NCI-H2196 (cell line): ENCODE data around the gene USP17L20.
"Not testable (repeated sequence)": the region's sequence is repeated elsewhere in the genome, so short reads cannot be mapped to it uniquely, and the experiment has no call there.

ENCODE experiments used
- DNase-seq: peaks from one replicate; lab custom pipeline; 2025; ENCODE audit not compliant: unreplicated experiment; lab: John Stamatoyannopoulos, UW

The USP17L20 gene, protein sequence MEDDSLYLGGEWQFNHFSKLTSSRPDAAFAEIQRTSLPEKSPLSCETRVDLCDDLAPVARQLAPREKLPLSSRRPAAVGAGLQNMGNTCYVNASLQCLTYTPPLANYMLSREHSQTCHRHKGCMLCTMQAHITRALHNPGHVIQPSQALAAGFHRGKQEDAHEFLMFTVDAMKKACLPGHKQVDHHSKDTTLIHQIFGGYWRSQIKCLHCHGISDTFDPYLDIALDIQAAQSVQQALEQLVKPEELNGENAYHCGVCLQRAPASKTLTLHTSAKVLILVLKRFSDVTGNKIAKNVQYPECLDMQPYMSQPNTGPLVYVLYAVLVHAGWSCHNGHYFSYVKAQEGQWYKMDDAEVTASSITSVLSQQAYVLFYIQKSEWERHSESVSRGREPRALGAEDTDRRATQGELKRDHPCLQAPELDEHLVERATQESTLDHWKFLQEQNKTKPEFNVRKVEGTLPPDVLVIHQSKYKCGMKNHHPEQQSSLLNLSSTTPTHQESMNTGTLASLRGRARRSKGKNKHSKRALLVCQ

DNA sequence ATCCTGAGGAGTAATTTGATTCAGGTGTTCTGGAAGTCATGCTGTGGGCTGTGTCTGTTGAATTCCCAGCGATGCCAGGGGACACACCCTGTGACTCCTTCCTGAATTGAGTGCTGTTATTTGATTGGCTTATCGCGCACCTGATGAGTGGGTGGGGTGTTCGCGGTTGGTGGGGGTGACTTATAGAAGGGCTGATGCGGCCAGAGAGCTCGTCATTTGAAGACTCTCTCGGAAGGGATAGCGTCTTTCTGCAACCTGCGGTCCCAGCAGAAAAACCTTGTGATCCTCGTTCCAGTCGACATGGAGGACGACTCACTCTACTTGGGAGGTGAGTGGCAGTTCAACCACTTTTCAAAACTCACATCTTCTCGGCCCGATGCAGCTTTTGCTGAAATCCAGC lies at the start of gene USP17L20:
Gene USP17L20 (plus strand): TSS at position 301 of the 400 bp plus-strand sequence. CDS start 0 bp downstream, at position 301.
- DNase-seq, result not testable (repeated sequence)

DNA sequence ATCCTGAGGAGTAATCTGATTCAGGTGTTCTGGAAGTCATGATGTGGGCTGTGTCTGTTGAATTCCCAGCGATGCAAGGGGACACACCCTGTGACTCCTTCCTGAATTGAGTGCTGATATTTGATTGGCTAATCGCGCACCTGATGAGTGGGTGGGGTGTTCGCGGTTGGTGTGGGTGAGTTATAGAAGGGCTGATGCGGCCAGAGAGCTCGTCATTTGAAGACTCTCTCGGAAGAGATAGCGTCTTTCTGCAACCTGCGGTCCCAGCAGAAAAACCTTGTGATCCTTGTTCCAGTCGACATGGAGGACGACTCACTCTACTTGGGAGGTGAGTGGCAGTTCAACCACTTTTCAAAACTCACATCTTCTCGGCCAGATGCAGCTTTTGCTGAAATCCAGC lies 47.6 kb upstream of the USP17L20 start, which contains the start of gene USP17L10:
Gene USP17L10 (plus strand): TSS at position 301 of the 400 bp plus-strand sequence. CDS start 0 bp downstream, at position 301.
- not testable (repeated sequence) for DNase-seq

DNA sequence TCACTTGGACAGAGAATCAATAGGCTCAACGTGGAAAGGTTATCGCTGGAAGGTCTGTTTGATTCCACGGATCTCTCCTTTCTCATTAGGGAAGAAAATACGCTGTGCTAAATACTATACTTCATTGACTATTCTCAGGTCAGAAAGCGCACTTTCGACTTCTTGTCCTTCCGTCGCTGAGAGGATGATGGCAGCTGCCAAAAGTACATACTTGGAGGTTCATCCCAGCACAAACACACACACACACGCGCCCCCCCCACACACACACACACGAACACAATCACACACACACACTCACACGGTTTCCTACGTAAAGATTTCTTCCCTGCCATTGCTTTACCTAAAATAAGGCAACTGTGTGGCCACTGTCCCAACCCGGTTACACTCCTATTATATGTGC lies 43.2 kb upstream of the USP17L20 start:
- not testable (repeated sequence) for DNase-seq

DNA sequence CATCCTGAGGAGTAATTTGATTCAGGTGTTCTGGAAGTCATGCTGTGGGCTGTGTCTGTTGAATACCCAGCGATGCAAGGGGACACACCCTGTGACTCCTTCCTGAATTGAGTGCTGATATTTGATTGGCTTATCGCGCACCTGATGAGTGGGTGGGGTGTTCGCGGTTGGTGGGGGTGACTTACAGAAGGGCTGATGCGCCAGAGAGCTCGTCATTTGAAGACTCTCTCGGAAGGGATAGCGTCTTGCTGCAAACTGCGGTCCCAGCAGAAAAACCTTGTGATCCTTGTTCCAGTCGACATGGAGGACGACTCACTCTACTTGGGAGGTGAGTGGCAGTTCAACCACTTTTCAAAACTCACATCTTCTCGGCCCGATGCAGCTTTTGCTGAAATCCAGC lies 42.8 kb upstream of the USP17L20 start, which contains the start of gene USP17L11:
Gene USP17L11 (plus strand): TSS at position 301 of the 400 bp plus-strand sequence. CDS start 0 bp downstream, at position 301.
- DNase-seq, result not testable (repeated sequence)

DNA sequence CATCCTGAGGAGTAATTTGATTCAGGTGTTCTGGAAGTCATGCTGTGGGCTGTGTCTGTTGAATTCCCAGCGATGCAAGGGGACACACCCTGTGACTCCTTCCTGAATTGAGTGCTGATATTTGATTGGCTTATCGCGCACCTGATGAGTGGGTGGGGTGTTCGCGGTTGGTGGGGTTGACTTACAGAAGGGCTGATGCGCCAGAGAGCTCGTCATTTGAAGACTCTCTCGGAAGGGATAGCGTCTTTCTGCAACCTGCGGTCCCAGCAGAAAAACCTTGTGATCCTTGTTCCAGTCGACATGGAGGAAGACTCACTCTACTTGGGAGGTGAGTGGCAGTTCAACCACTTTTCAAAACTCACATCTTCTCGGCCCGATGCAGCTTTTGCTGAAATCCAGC lies 38.1 kb upstream of the USP17L20 start, which contains the start of gene USP17L12:
Gene USP17L12 (plus strand): TSS at position 301 of the 400 bp plus-strand sequence. CDS start 0 bp downstream, at position 301.
- not testable (repeated sequence) for DNase-seq

DNA sequence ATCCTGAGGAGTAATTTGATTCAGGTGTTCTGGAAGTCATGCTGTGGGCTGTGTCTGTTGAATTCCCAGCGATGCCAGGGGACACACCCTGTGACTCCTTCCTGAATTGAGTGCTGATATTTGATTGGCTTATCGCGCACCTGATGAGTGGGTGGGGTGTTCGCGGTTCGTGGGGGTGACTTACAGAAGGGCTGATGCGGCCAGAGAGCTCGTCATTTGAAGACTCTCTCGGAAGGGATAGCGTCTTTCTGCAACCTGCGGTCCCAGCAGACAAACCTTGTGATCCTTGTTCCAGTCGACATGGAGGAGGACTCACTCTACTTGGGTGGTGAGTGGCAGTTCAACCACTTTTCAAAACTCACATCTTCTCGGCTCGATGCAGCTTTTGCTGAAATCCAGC lies 33.3 kb upstream of the USP17L20 start, which contains the start of gene USP17L13:
Gene USP17L13 (plus strand): TSS at position 301 of the 400 bp plus-strand sequence. CDS start 0 bp downstream, at position 301.
- DNase-seq, result not testable (repeated sequence)

DNA sequence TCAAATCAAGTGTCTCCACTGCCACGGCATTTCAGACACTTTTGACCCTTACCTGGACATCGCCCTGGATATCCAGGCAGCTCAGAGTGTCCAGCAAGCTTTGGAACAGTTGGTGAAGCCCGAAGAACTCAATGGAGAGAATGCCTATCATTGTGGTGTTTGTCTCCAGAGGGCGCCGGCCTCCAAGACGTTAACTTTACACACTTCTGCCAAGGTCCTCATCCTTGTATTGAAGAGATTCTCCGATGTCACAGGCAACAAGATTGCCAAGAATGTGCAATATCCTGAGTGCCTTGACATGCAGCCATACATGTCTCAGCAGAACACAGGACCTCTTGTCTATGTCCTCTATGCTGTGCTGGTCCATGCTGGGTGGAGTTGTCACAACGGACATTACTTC lies 27.7 kb upstream of the USP17L20 start:
- DNase-seq, result not testable (repeated sequence)

DNA sequence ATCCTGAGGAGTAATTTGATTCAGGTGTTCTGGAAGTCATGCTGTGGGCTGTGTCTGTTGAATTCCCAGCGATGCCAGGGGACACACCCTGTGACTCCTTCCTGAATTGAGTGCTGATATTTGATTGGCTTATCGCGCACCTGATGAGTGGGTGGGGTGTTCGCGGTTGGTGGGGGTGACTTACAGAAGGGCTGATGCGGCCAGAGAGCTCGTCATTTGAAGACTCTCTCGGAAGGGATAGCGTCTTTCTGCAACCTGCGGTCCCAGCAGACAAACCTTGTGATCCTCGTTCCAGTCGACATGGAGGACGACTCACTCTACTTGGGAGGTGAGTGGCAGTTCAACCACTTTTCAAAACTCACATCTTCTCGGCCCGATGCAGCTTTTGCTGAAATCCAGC lies 23.8 kb upstream of the USP17L20 start, which contains the start of gene USP17L15:
Gene USP17L15 (plus strand): TSS at position 301 of the 400 bp plus-strand sequence. CDS start 0 bp downstream, at position 301.
- not testable (repeated sequence) for DNase-seq

DNA sequence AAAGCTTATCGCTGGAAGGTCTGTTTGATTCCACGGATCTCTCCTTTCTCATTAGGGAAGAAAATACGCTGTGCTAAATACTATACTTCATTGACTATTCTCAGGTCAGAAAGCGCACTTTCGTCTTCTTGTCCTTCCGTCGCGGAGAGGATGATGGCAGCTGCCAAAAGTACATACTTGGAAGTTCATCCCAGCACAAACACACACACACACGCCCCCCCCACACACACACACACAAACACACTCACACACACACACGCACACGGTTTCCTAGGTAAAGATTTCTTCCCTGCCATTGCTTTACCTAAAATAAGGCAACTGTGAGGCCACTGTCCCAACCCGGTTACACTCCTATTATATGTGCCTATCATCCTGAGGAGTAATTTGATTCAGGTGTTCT lies 19.5 kb upstream of the USP17L20 start:
- DNase-seq, result not testable (repeated sequence)

DNA sequence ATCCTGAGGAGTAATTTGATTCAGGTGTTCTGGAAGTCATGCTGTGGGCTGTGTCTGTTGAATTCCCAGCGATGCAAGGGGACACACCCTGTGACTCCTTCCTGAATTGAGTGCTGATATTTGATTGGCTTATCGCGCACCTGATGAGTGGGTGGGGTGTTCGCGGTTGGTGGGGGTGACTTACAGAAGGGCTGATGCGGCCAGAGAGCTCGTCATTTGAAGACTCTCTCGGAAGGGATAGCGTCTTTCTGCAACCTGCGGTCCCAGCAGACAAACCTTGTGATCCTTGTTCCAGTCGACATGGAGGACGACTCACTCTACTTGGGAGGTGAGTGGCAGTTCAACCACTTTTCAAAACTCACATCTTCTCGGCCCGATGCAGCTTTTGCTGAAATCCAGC lies 14.3 kb upstream of the USP17L20 start, which contains the start of gene USP17L17:
Gene USP17L17 (plus strand): TSS at position 301 of the 400 bp plus-strand sequence. CDS start 0 bp downstream, at position 301.
- DNase-seq, result not testable (repeated sequence)

DNA sequence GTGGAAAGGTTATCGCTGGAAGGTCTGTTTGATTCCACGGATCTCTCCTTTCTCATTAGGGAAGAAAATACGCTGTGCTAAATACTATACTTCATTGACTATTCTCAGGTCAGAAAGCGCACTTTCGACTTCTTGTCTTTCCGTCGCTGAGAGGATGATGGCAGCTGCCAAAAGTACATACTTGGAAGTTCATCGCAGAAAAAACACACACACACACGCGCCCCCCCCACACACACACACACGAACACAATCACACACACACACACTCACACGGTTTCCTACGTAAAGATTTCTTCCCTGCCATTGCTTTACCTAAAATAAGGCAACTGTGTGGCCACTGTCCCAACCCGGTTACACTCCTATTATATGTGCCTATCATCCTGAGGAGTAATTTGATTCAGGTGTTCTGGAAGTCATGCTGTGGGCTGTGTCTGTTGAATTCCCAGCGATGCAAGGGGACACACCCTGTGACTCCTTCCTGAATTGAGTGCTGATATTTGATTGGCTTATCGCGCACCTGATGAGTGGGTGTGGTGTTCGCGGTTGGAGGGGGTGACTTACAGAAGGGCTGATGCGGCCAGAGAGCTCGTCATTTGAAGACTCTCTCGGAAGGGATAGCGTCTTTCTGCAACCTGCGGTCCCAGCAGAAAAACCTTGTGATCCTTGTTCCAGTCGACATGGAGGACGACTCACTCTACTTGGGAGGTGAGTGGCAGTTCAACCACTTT lies 9.8 kb upstream of the USP17L20 start, which contains the start of gene USP17L18:
Gene USP17L18 (plus strand): TSS at position 678 of the 728 bp plus-strand sequence. CDS start 0 bp downstream, at position 678.
- not testable (repeated sequence) for DNase-seq

DNA sequence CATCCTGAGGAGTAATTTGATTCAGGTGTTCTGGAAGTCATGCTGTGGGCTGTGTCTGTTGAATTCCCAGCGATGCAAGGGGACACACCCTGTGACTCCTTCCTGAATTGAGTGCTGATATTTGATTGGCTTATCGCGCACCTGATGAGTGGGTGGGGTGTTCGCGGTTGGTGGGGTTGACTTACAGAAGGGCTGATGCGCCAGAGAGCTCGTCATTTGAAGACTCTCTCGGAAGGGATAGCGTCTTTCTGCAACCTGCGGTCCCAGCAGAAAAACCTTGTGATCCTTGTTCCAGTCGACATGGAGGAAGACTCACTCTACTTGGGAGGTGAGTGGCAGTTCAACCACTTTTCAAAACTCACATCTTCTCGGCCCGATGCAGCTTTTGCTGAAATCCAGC lies 4.8 kb upstream of the USP17L20 start, which contains the start of gene USP17L19:
Gene USP17L19 (plus strand): TSS at position 301 of the 400 bp plus-strand sequence. CDS start 0 bp downstream, at position 301.
- not testable (repeated sequence) for DNase-seq

DNA sequence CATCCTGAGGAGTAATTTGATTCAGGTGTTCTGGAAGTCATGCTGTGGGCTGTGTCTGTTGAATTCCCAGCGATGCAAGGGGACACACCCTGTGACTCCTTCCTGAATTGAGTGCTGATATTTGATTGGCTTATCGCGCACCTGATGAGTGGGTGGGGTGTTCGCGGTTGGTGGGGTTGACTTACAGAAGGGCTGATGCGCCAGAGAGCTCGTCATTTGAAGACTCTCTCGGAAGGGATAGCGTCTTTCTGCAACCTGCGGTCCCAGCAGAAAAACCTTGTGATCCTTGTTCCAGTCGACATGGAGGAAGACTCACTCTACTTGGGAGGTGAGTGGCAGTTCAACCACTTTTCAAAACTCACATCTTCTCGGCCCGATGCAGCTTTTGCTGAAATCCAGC lies 4.6 kb downstream of the USP17L20 start, which contains the start of gene USP17L21:
Gene USP17L21 (plus strand): TSS at position 301 of the 400 bp plus-strand sequence. CDS start 0 bp downstream, at position 301.
- not testable (repeated sequence) for DNase-seq

DNA sequence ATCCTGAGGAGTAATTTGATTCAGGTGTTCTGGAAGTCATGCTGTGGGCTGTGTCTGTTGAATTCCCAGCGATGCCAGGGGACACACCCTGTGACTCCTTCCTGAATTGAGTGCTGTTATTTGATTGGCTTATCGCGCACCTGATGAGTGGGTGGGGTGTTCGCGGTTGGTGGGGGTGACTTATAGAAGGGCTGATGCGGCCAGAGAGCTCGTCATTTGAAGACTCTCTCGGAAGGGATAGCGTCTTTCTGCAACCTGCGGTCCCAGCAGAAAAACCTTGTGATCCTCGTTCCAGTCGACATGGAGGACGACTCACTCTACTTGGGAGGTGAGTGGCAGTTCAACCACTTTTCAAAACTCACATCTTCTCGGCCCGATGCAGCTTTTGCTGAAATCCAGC lies 9.4 kb downstream of the USP17L20 start, which contains the start of gene USP17L22:
Gene USP17L22 (plus strand): TSS at position 301 of the 400 bp plus-strand sequence. CDS start 0 bp downstream, at position 301.
- not testable (repeated sequence) for DNase-seq

DNA sequence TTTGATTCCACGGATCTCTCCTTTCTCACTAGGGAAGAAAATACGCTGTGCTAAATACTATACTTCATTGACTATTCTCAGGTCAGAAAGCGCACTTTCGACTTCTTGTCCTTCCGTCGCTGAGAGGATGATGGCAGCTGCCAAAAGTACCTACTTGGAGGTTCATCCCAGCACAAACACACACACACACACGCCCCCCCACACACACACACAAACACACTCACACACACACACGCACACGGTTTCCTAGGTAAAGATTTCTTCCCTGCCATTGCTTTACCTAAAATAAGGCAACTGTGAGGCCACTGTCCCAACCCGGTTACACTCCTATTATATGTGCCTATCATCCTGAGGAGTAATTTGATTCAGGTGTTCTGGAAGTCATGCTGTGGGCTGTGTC lies 13.8 kb downstream of the USP17L20 start:
- DNase-seq, result not testable (repeated sequence)
